ENCODE data around the gene YIPF3.
"Not testable (repeated sequence)": the region's sequence is repeated elsewhere in the genome, so short reads cannot be mapped to it uniquely, and the experiment has no call there.

Gene YIPF3

DNA sequence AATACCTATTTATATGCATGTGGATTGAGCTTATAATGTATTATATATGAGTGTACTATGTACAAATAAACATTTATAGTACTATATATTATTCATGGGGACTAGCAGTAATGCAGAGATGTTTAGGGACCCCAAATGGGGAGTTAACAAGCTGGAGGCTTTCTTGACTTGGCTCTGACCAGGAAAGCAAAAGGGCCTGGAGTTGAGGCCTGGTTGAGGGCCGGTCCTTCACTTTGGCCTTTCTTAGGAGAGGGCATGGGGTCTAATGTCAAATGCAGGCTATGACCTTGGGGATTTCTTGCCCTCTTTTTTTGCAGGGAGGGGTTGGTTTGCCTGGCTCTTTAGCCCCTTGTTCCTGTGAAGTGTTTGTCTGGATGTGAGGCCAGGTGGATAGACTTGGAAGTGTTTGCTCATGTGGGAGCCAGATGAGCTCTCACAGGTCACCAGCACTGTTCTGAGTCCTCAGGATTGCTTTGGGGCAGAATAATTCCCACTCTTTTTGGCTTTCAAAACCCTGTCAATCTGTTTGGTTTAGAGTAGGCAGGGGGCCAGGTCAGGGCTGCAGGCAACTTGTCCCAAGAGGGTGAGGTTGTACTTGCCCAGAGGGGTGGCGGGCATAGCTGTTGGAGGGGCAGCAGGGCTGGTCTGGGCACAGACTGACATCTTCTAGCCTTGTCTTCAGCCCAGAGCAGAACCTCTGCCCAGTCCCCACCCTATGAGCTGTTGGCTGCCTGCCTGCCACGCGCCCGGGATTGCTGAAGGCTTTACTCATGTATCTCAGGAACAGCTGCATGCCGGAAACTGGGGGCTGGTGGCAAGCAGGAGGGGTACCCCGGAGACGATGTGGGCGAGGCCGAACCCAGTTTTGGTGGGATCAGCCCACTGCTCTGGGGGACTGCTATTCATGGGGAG is 24.7 kb downstream of the YIPF3 start:
- DNase-seq, result no peak

DNA sequence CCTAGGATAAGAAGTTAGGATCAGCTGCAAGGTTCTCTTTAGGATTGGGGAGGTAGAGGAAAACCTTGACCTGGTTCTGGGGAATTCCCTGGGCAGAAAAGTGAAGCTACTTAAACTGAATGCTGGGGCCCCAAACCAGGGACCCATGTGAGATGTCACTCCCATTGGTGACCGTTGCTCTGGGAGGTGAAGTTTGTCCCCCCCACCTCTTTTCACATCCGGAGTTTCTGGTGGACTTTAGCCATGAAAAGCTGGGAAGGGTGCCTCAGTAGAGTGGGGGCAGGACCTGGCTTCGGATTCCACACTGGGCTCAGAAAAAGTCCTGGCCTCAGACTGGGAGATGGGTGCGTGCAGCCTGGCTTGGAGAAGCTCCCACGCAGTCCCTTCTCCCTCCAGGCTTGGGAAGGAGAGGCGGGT is 26.2 kb downstream of the YIPF3 start:
- no peak for DNase-seq

DNA sequence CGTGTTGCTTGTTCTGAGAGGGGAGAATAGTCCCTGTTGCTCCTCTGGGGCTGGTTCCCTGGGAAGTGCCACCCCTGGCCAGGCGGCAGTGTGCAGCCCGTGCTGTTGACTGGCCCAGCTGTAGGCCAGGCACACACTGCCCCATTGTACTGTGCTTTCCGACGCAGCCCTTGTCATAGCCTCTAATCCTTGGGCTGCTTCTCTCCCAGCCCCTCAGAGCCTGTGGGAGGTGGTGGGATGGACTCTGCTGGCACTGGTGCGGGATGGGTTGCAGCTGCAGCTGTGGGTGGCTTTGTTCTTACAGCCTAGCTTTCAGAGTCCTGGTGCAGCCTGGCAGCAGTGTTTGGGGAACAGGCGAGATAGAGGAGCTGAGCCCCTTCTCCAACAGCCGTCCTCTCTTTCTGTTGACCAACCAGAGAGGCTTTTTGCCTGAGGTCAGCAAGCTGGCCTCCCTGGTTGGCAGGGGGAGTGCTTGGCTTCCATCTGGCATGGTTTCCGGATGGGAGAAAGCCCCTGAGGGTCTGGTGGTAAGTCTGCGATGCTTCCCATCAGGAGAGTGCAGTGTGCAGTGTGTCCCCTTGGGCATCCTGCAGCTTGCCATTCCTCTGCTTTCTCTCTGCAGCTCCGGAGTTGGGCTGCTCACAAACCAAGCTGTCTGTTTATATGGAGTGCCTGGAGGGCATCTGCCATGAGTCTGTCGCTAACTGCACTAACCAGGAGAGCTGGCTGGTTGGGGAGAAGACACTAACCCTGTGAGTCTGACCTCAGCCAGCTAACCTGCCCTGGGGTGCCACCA is 27.3 kb downstream of the YIPF3 start:
- DNase-seq, result no peak

DNA sequence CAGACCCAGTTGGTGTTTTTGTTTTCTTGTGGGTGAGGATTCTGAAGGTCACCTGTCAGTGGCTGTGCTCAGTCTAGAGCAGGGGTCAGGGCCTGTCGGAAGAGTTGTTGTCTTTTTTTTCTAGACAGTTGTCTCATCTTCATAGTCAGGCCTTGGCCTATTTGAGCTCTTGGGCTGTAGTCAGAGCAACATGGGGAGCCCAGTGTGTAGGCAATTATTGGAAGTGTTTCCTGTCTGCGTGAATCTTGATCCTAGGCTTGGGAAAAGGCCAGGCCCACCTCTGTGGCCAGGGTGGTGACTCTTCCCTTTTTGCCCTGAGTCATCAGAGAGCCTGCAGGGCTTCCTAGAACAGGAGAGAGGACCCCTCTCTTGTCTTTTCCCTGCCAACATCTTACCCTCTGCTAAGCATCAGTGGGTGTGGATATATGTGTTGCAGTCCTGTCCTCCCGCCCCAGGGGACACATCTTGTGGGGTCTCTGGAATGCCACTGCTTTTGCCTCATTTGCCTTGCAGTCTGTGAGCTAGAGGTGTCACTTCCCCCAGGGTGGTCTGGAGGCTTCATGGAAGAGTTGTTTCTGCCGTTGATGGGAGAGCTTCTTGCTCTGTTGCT is 28.0 kb downstream of the YIPF3 start:
- DNase-seq, result no peak

DNA sequence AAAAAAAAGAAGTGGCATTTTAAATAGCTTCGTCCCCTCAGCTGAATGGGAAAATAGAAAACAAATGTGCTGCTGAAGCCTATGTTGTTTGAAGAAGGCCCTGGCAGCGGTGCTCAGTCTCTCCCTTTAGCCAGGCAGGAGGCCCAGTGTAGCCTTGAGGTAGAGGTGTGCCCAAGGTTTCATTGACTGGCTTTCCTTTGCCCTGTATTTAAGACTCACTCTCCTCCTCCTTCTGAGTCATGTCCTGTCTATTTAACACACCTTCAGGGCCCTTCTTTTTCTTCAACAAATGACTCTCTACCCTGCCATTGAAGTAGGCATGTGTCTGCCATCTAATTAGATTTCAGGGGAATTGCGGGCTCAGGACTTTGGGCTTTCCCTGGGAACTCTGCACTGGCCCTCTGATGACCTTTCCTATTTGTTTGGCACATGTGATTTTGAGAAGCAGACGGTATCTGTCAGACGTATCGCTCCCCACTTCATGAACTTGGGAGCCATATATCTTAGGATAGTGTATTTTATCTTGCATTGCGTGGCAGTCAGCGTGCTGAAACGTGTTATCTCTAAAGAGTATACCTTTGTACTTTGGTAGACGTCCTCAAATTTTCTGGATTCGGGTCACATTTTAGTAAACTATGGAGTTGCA is 35.0 kb downstream of the YIPF3 start:
- no peak for DNase-seq

DNA sequence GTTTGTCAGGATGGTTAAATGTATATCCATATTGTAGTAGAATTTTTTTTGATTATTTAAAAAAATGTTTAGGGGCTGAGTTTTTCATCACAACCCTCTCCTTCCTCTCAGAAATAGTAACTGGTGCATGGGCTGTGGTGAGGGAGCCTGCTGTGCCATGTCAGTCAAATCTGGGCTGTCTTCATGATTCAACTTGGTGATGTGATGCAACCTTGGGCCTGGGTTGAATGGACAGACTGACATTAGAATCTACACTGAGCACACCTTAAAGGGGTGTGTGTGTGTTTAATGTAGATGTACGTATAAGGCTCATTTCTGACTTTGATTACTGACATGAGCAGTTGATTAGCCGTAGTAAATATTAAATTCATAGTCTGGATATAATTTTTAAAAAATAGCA is 35.7 kb downstream of the YIPF3 start:
- DNase-seq, result no peak

DNA sequence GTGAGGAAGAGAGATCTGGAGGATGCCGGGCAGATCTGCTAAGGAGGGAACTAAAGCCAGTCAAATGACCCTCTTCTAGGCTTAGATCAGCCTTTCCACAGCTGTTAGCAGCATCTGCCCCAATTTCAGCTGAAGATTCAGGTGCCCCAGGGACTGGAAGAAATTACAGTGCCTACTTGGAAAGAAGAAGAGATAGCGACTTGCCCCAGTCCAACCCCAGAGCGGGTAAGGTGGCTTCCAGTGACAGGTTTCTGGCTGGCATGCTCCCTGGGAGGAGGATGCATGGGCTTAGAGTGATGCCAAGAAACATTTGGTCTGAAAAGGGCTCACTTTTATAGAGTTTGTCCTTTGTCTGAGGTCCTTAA is 38.7 kb downstream of the YIPF3 start:
- DNase-seq, result no peak

DNA sequence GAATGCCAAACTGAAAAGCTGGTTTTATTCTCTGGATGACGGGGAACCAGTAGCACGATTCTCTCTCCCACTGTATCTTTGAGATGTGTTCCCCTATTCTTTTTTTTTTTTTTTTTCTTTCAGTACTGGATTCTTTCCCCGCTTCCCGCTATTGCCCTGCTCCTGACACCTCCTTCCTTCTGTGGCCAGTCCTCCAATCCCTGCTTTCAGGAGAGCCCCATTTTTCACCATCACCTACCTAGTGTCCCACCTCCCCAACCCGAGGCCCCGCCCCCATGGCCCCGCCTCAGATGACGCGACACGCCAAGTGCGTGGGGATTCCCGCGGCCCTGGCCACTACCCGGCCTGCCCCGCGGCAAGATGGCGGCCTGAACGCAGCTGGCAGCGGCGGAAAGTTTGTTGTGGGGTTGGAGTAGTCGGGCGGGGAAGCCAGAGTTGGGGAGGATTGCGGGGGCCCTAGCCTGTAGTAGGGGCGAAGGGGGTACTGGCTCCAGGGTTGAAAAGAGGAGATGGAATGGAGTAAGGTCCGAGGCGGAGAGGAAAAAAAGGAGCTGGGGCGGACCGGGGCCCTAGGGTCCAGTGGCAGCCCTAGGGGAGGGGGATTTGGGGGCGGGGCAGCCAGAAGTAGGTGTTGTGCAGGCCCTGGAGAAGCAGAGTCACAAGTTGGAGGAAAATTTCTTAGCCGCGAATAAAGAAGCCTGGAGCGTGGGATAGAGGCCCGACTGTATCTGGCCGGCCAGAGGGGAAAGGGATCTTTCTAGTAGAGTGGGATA is 39.3 kb downstream of the YIPF3 start, which contains the start of gene TJAP1:
TJAP1 (plus strand) TSS at position 336 of the 773 bp plus-strand sequence. CDS start 21,432 bp downstream, outside the sequence.
- DNase-seq, result peak; percentile 98

DNA sequence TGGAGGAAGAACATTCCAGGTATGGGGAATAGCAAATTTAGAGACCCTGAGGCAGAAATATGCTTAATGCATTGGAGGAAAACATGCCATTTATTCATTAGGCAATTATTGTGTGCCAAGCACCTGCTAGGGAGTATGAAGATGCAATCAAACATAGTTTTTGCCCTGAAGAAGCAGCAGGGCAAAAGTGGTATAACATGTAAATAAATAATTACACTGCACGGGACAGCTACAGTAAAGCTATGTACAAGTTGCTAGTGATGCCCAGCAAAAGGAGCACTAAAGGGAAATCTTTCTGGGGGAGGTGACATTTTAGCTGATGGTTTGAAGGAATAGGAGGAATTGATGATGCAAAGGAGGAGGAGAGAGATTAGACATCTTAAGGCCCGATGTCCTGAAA is 40.0 kb downstream of the YIPF3 start:
- DNase-seq, result no peak

DNA sequence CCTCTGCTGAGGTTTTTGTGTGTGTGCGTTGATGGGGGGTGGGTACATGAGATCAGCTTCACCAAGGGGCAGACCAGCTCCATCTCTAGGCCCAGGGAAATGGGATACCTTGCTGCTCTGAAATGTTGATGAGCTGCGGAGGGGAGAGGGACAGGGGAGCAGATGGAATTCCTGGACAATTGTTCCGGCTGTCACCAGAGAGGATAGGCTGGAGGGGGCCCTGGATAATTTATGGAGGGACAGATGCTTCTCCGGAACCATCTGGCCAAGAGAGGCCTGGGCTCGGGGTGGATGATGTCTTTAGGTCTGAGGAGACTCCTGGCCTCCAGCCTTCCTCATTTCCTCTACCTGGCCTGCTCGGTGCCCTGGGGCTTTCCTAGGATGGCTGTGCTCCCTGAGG is 41.2 kb downstream of the YIPF3 start:
- no peak for DNase-seq

DNA sequence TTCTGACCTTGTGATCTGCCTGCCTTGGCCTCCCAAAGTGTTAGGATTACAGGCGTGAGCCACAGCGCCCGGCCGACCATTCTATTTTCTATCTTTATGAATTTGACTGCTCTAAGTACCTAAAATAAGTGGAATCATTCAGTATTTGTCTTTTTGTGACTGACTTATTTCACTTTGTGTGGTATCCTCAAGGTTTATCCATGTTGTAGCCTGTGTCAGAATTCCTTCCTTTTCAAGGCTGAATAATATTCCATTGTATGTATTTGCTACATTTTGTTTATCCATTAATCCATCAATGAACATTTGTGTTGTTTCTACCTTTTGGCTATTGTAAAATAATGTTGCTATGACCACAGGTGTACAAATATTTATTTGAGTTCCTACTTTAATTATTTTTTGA is 44.2 kb downstream of the YIPF3 start:
- DNase-seq, result no peak

DNA sequence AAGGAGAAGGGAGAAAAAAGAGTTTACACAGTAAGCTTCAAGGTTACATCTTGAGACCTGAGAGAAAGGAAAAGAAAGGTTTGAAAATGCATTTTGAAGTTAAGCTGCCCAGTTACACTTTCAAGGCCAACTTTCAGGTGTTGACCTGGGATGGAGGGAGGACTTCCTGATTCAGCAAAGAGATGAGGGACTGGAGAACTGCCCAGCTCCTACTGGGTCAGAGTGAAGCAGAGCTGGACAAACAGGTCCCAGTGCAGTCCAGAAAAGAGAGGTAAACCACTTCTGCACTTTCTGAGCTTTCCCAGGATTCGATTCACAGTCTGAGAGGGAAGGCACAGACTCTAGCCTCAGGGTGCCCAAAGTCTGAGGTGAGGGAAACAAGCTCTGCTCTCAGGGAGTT is 45.3 kb downstream of the YIPF3 start:
- DNase-seq, result no peak

DNA sequence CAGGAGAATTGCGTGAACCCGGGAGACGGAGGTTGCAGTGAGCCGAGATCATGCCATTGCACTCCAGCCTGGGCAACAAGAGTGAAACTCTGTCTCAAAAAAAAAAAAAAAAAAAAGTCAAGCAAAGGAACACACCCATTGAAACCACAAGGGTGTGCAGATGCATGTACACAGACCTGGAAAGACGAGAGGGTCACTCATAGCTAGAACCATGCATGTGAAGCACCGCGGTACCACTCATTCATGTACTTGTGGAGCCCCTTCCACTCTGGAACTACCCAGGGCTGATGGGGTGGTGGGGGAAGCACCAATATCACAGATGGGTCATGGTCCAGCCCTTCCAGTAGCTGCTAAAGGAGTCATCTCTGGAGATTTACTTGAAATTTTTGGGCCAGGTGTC is 46.8 kb downstream of the YIPF3 start:
- no peak for DNase-seq

DNA sequence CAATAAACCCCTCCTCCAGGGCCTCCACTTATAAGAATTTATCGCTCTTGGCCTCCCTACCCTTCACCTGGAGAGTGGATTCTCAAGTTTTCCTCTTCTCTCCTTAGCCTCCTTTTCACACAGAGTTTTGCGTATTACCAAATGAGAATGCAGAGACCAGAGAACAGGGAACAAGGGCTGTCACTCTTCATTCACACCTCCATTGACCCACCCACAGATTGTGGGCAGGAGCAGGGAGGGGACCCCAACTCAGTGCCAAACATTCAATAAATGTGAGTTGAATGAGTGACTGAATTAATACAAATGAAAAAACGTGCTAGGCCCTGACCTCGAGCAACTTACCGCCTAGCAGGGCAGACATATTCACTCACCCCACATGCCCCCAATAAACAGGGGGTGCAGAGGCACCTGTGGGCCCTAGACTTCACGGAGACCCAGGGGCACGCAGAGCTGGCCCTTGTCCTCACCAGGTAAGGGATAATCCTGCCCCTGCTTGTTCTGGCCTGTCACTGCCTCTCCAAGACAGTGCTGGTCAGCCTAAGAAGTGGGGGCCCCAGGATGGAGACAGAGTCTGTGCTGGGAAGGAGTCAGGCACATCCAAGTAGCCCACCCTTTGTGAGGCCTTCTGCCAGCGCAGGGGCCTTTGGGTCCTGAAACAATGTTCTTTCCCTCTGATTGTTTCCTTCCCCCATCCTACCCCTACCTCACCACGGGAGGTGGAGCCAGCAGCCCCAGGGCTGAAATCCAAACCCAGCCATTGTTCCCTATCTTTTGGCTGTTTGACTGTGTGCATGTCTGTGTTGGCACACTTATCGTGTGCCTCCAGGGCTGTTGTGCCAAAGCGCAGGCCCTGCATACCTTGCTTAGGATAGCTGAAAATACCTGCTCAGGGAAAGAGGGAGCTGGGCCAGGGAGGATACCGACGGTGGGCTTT is 47.7 kb downstream of the YIPF3 start:
- DNase-seq, result no peak

DNA sequence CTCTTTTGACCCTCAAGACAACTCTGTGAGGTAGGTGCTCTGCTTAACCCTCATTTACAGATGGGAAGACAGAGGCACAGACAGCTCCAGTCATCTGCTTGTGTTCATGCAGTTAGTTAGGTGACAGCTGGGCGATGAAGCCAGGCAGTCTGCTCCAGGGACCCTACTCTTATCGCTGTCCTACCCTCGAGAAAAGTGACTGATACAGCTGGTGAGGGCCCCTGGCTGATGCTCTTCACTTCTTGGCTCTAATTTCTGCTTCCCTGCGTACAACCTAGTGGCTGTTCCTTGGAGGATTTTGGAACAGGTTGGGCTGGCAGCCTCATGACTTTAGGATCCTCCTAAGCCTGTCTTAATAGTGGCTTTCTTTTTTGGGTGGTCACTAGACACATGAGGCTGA is 48.5 kb downstream of the YIPF3 start:
- no peak for DNase-seq

DNA sequence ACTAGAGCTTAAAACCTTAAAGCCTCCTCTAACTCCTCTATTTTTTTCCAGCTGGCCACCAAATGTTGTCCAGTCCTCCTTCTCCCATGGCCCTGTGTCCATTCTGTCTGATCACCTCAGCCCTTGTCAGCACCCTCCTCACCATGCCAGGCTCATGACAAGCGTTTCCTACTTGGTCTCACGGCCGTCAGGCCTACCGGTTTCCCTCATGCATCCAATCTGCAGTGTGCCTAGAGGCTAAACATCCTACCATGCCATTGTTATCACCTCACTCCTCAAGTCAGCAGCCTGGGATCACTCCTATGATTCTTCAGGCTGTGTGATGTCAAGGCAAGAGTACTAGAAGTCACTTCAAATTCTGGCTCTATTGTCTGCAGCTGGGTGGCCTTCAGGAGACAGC is 49.0 kb downstream of the YIPF3 start:
- no peak for DNase-seq

DNA sequence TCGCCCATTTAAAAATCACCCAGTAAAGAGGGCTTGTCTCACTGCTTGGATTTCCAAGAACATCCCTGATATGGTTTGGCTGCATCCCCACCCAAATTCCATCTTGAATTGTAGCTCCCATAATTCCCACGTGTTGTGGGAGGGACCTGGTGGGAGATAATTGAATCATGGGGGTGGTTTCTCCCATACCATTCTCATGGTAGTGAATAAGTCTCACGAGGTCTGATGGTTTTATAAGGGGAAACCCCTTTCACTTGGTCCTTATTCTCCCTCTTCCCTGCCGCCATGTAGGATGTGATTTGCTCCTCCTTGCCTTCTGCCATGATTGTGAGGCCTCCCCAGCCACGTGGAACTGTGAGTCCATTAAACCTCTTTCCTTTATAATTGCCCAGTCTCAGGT is 49.5 kb downstream of the YIPF3 start:
- DNase-seq, result not testable (repeated sequence)

DNA sequence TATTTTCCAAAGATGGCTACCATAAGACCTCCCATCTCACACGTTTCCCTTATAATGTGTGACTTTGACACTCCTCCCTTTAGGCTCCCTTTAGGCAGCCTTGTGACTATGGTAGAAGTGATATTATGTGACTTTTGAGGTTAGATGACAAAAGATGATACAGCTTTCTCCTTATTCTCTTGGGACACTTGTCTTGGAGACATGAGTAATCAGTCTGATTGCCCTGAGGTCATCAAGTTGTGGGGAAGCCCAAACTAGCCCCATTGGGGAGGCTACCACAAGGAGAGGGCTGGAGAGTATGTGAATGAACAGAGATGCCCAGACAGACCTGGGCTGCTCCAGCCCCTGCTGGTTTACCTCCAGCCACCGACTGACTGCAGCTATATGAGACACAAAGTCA is 50.8 kb downstream of the YIPF3 start:
- DNase-seq, result no peak

DNA sequence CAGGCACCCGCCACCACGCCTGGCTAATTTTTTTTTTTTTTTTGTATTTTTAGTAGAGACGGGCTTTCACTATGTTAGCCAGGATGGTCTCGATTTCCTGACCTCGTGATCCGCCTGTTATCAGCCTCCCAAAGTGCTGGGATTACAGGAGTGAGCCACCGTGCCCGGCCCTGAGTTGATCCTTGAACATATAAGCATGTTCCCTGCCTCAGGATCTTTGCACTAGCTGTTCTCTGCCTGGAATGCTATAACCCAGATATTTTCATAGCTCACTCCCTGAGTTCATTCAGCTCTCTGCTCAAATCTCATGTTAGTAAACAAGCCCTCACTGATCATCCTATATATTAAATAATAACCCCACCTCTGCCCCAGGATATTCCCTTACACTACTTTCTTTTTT is 52.4 kb downstream of the YIPF3 start:
- DNase-seq, result no peak

DNA sequence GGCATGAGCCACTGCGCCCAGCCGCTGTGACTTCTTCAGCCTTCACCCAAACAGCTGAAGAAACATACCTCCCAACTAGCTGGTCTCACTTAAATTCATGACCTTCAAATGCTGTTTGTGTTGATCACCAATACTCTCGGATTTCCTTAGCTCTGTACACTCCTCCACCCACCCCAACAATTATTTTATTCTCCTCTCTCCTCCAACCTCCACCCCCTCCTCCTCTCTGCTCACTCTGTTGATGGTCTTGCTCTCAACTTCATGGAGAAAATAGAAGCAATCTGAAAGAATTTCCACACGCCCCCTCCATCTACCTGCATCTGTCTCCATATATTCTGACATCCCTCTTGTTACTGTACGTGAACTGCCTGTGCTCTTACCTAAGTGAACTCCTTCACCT is 54.8 kb downstream of the YIPF3 start:
- no peak for DNase-seq
